IMR-90 (cell line): ENCODE results near the gene ABI3. TPM values are rescaled to one million over a fixed set of nuclear protein-coding genes. Genes with fewer than 3 reads are reported as not detected.

Experiments used
- ATAC-seq: fragments of 200-7000 bp; cut with Tn5 transposase; 2 replicates; pipeline ENCODE4 v1.9.1; 2020; ENCODE audit warnings: low read depth, mild to moderate bottlenecking, moderate library complexity
- BruUV-seq: library from RNA; stranded (reverse); fragments of 400-500 nt; replicated peaks from 2 replicates; lab custom pipeline; 2021; lab: Mats Ljungman, UMichigan
- CTCF ChIA-PET: fragments of 300-600 bp; formaldehyde crosslinking; extraction: SDS; loops from one replicate; lab custom pipeline; 2021; ENCODE audit warnings: antibody characterized with exemption; lab: Yijun Ruan, JAX
- POLR2A ChIA-PET: fragments of 300-600 bp; sonication (Branson Sonifier 250); formaldehyde crosslinking; loops from one replicate; lab custom pipeline; 2022; ENCODE audit warnings: antibody characterized with exemption; ENCODE audit not compliant: unreplicated experiment; lab: Charles Lee
- DNase-seq: peaks from one replicate; pipeline ENCODE4 v3.0.0; 2013
- H2AFZ ChIP-seq: replicated peaks from 2 replicates; pipeline ENCODE3; 2013; ENCODE audit warnings: low read length, mild to moderate bottlenecking; ENCODE audit not compliant: poor library complexity
- H2AK5ac ChIP-seq: 2 replicates; pipeline ENCODE4 v1.6.1; 2013; ENCODE audit warnings: low read depth, low read length, inconsistent platforms
- H2AK9ac ChIP-seq: replicated peaks from 2 replicates; pipeline ENCODE3; 2013; ENCODE audit warnings: mild to moderate bottlenecking, low read depth, low read length, moderate library complexity; ENCODE audit not compliant: poor library complexity
- H2BK120ac ChIP-seq: 2 replicates; pipeline ENCODE4 v1.6.1; 2013; ENCODE audit warnings: low read depth, low read length, inconsistent platforms
- H2BK15ac ChIP-seq: 3 replicates; pipeline ENCODE4 v1.6.1; 2013; ENCODE audit warnings: low read depth, low read length, inconsistent platforms
- H2BK20ac ChIP-seq: 2 replicates; pipeline ENCODE4 v1.6.1; 2013; ENCODE audit warnings: low read depth, mild to moderate bottlenecking, inconsistent platforms, low read length, moderate library complexity
- H2BK5ac ChIP-seq: 2 replicates; pipeline ENCODE4 v1.6.1; 2013; ENCODE audit warnings: mild to moderate bottlenecking, low read depth, low read length, inconsistent platforms; ENCODE audit not compliant: poor library complexity, severe bottlenecking
- H3K14ac ChIP-seq: replicated peaks from 2 replicates; pipeline ENCODE4 v1.6.1; 2013; ENCODE audit warnings: low read depth, low read length, inconsistent platforms
- H3K18ac ChIP-seq: 2 replicates; pipeline ENCODE4 v1.6.1; 2013; ENCODE audit warnings: low read depth, low read length, control low read depth
- H3K23ac ChIP-seq: 2 replicates; pipeline ENCODE4 v1.6.1; 2013; ENCODE audit warnings: low read depth, low read length, inconsistent platforms
- H3K27ac ChIP-seq: 2 replicates; pipeline ENCODE4 v1.5.1; 2013; ENCODE audit warnings: mild to moderate bottlenecking, control low read depth, low read length; ENCODE audit not compliant: insufficient read depth
- H3K27me3 ChIP-seq: 2 replicates; pipeline ENCODE4 v1.6.1; 2013; ENCODE audit warnings: low read length; ENCODE audit not compliant: control insufficient read depth, insufficient read depth
- H3K36me3 ChIP-seq: 2 replicates; pipeline ENCODE4 v1.6.1; 2013; ENCODE audit warnings: low read length, mixed read lengths; ENCODE audit not compliant: control insufficient read depth, insufficient read depth
- H3K4ac ChIP-seq: 2 replicates; pipeline ENCODE4 v1.6.1; 2013; ENCODE audit warnings: low read depth, low read length, inconsistent platforms
- H3K4me1 ChIP-seq: 2 replicates; pipeline ENCODE4 v1.6.1; 2013; ENCODE audit warnings: low read length, mixed read lengths; ENCODE audit not compliant: control insufficient read depth, insufficient read depth
- H3K4me2 ChIP-seq: 2 replicates; pipeline ENCODE4 v1.6.1; 2013; ENCODE audit warnings: low read depth, mild to moderate bottlenecking, control low read depth, low read length, moderate library complexity
- H3K4me3 ChIP-seq: 2 replicates; pipeline ENCODE4 v1.5.1; 2013; ENCODE audit warnings: low read depth, mild to moderate bottlenecking, control low read depth, low read length, moderate library complexity; ENCODE audit not compliant: insufficient read depth
- H3K56ac ChIP-seq: 2 replicates; pipeline ENCODE4 v1.6.1; 2013; ENCODE audit warnings: low read length, inconsistent platforms; ENCODE audit not compliant: insufficient read depth; ENCODE audit errors: extremely low read depth
- H3K79me1 ChIP-seq, 2 experiments: 2 replicates each; pipeline ENCODE4 v1.6.1; 2013; ENCODE audit warnings: low read length in 2 of 2, inconsistent platforms in 1 of 2, low read depth in 1 of 2
- H3K9ac ChIP-seq: 2 replicates; pipeline ENCODE4 v1.6.1; 2013; ENCODE audit warnings: low read depth, low read length, control low read depth
- H3K9me1 ChIP-seq: 2 replicates; pipeline ENCODE4 v1.6.1; 2013; ENCODE audit warnings: low read length, inconsistent platforms; ENCODE audit not compliant: insufficient read depth
- H3K9me3 ChIP-seq: 2 replicates; pipeline ENCODE4 v1.6.1; 2013; ENCODE audit warnings: low read length; ENCODE audit not compliant: control insufficient read depth, insufficient read depth
- H4K20me1 ChIP-seq: 2 replicates; pipeline ENCODE4 v1.6.1; 2013; ENCODE audit warnings: low read length, inconsistent platforms; ENCODE audit not compliant: insufficient read depth
- H4K5ac ChIP-seq: 2 replicates; pipeline ENCODE4 v1.6.1; 2013; ENCODE audit warnings: mild to moderate bottlenecking, low read depth, low read length, control low read depth
- H4K8ac ChIP-seq, 2 experiments: 2 replicates each; pipeline ENCODE4 v1.6.1; 2013; ENCODE audit warnings: low read depth in 2 of 2, low read length in 2 of 2, control low read depth in 1 of 2, inconsistent platforms in 1 of 2
- H4K91ac ChIP-seq: 2 replicates; pipeline ENCODE4 v1.6.1; 2013; ENCODE audit warnings: low read depth, low read length, inconsistent platforms; ENCODE audit not compliant: insufficient read depth
- CEBPB ChIP-seq: IDR thresholded peaks from 2 replicates; pipeline ENCODE4 v1.6.1; 2012; ENCODE audit warnings: low read depth, low read length, improper control_type of control experiment
- CHD1 ChIP-seq: IDR thresholded peaks from 2 replicates; pipeline ENCODE4 v1.6.1; 2012; ENCODE audit warnings: low read depth, low read length, improper control_type of control experiment
- FOS ChIP-seq: fragments of 150-350 bp; IDR thresholded peaks from 2 replicates; pipeline ENCODE4 v1.6.1; 2016; ENCODE audit warnings: low read depth, low read length
- MAFK ChIP-seq: IDR thresholded peaks from 2 replicates; pipeline ENCODE4 v1.6.1; 2012; ENCODE audit warnings: low read depth, low read length, improper control_type of control experiment
- MAZ ChIP-seq: IDR thresholded peaks from 2 replicates; pipeline ENCODE4 v1.6.1; 2012; ENCODE audit warnings: low read depth, mild to moderate bottlenecking, low read length, improper control_type of control experiment, moderate library complexity, borderline replicate concordance
- MXI1 ChIP-seq: IDR thresholded peaks from 2 replicates; pipeline ENCODE4 v1.6.1; 2012; ENCODE audit warnings: low read depth, mild to moderate bottlenecking, low read length, moderate library complexity, borderline replicate concordance
- NFE2L2 ChIP-seq: fragments of 150-350 bp; IDR thresholded peaks from 2 replicates; pipeline ENCODE4 v1.6.1; 2016; ENCODE audit warnings: low read depth, mild to moderate bottlenecking, low read length
- RCOR1 ChIP-seq: IDR thresholded peaks from 2 replicates; pipeline ENCODE4 v1.6.1; 2012; ENCODE audit warnings: mild to moderate bottlenecking, low read length, improper control_type of control experiment; ENCODE audit not compliant: insufficient replicate concordance
- RFX5 ChIP-seq: IDR thresholded peaks from 2 replicates; pipeline ENCODE4 v1.8.0; 2012; ENCODE audit warnings: low read depth, mild to moderate bottlenecking, low read length, moderate library complexity
- WGBS, 2 experiments: methylation state at CpG; one replicate each; pipeline versions ENCODE4 v1.1.5 to v1.1.7; 2013; ENCODE audit warnings: missing lambda C conversion rate in 2 of 2; ENCODE audit not compliant: insufficient read length in 1 of 2; ENCODE audit errors: extremely low coverage in 2 of 2; 5-methylcytosine and 5-hydroxymethylcytosine counted together
- dilution Hi-C: fragments of 300-500 bp; cut with HindIII; formaldehyde crosslinking; loops from one replicate; pipeline ENCODE4 v1.14.3; 2018; ENCODE audit warnings: low sequenced_read_pairs; ENCODE audit not compliant: unreplicated experiment
- in situ Hi-C: fragments of 300-500 bp; cut with MboI; formaldehyde crosslinking; loops from 3 replicates; pipeline ENCODE4 v1.14.3; 2019; ENCODE audit warnings: low sequenced_read_pairs, inconsistent platforms, mixed read lengths
- intact Hi-C: fragments of 100-400 bp; cut with micrococcal nuclease; formaldehyde crosslinking; loops from 2 replicates; pipeline ENCODE4 v1.10.0; 2022
- polyA plus RNA-seq, 3 experiments: library from polyadenylated mRNA; depleted of rRNA; stranded (reverse); fragments of >200 nt; gene quantifications; 2 replicates each; pipeline ENCODE4 v1.2.3, GENCODE V29; 2012; ENCODE audit warnings: low replicate concordance in 1 of 3
- total RNA-seq: library from RNA; depleted of rRNA; stranded (reverse); fragments of >200 nt; gene quantifications from 2 replicates; pipeline ENCODE4 v1.2.3, GENCODE V29; 2012
- TF ChIP-seq, protein P1 (sequence below): conservative IDR thresholded peaks from 2 replicates; pipeline ENCODE4 v1.5.1; 2012; ENCODE audit warnings: mild to moderate bottlenecking, low read depth, low read length, improper control_type of control experiment
- TF ChIP-seq, protein P2 (sequence below): fragments of 150-350 bp; IDR thresholded peaks from 2 replicates; pipeline ENCODE4 v1.6.1; 2016; ENCODE audit warnings: low read depth, mild to moderate bottlenecking, low read length, moderate library complexity, borderline replicate concordance
- TF ChIP-seq, protein P3 (sequence below): fragments of 150-350 bp; IDR thresholded peaks from 2 replicates; pipeline ENCODE4 v1.6.1; 2017; ENCODE audit warnings: mild to moderate bottlenecking, antibody characterized with exemption, low read length, low read depth

The ABI3 gene
- total and polyA plus RNA-seq, 2 of the 4 experiments (the other 2 are of a cell fraction), result 1.1 to 1.2 TPM

- DNase-seq, result no peak
- intact Hi-C loops (no loop called here), dilution Hi-C loops (no loop called here), in situ Hi-C loops (no loop called here)
- peaks cover 22% of the 10 kb centered on the region for H3K27me3 ChIP-seq
- no peak overlapping the region for H2AFZ ChIP-seq
- no peaks in the 10 kb centered on the region for H3K9me3 ChIP-seq
- H3K18ac ChIP-seq, result no peak overlapping the region
- no peak overlapping the region for H4K91ac ChIP-seq
- no peaks in the 10 kb centered on the region for H4K20me1 ChIP-seq
- no peak overlapping the region for H2BK20ac ChIP-seq
- H3K4ac ChIP-seq, result no peak overlapping the region
- no peak overlapping the region for H3K23ac ChIP-seq
- no peak for ATAC-seq
- no peak overlapping the region for H4K8ac ChIP-seq
- POLR2A ChIA-PET, result no interaction called here
- no peak overlapping the region for H2BK5ac ChIP-seq
- H2AK9ac ChIP-seq, result no peak overlapping the region
- H3K79me1 ChIP-seq, result no peaks in the 10 kb centered on the region
- CTCF ChIA-PET, result no interaction called here
- H3K14ac ChIP-seq, result no peak overlapping the region
- H3K36me3 ChIP-seq, result no peaks in the 10 kb centered on the region
- no peak overlapping the region for H3K4me2 ChIP-seq
- no peak overlapping the region for H3K27ac ChIP-seq
- H4K5ac ChIP-seq, result no peak overlapping the region
- H2AK5ac ChIP-seq, result no peak overlapping the region
- H3K4me3 ChIP-seq, result no peak overlapping the region
- TF ChIP-seq, protein P1, sequence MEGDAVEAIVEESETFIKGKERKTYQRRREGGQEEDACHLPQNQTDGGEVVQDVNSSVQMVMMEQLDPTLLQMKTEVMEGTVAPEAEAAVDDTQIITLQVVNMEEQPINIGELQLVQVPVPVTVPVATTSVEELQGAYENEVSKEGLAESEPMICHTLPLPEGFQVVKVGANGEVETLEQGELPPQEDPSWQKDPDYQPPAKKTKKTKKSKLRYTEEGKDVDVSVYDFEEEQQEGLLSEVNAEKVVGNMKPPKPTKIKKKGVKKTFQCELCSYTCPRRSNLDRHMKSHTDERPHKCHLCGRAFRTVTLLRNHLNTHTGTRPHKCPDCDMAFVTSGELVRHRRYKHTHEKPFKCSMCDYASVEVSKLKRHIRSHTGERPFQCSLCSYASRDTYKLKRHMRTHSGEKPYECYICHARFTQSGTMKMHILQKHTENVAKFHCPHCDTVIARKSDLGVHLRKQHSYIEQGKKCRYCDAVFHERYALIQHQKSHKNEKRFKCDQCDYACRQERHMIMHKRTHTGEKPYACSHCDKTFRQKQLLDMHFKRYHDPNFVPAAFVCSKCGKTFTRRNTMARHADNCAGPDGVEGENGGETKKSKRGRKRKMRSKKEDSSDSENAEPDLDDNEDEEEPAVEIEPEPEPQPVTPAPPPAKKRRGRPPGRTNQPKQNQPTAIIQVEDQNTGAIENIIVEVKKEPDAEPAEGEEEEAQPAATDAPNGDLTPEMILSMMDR, result no peak
- TF ChIP-seq, protein P2, sequence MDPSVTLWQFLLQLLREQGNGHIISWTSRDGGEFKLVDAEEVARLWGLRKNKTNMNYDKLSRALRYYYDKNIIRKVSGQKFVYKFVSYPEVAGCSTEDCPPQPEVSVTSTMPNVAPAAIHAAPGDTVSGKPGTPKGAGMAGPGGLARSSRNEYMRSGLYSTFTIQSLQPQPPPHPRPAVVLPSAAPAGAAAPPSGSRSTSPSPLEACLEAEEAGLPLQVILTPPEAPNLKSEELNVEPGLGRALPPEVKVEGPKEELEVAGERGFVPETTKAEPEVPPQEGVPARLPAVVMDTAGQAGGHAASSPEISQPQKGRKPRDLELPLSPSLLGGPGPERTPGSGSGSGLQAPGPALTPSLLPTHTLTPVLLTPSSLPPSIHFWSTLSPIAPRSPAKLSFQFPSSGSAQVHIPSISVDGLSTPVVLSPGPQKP, result no peak
- TF ChIP-seq MXI1 (no peak), FOS (no peak), CHD1 (no peak), CEBPB (no peak), NFE2L2 (no peak), MAZ (no peak), MAFK (no peak), RFX5 (no peak), RCOR1 (no peak)
- TF ChIP-seq, protein P3, sequence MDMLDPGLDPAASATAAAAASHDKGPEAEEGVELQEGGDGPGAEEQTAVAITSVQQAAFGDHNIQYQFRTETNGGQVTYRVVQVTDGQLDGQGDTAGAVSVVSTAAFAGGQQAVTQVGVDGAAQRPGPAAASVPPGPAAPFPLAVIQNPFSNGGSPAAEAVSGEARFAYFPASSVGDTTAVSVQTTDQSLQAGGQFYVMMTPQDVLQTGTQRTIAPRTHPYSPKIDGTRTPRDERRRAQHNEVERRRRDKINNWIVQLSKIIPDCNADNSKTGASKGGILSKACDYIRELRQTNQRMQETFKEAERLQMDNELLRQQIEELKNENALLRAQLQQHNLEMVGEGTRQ, result no peak
- H2BK15ac ChIP-seq, result no peak overlapping the region
- no peak overlapping the region for H2BK120ac ChIP-seq
- no peaks in the 10 kb centered on the region for H3K9me1 ChIP-seq
- H3K9ac ChIP-seq, result no peak overlapping the region
- no TSS peak for BruUV-seq
- no peak overlapping the region for H3K56ac ChIP-seq
- no peaks in the 10 kb centered on the region for H3K4me1 ChIP-seq
- 55% methylated on average over 3 of the region's 9 CpGs; no CpG with 5 or more reads in 1 of the 2 experiments for WGBS, 2 experiments
Observed at GRCh38 chr17:49241692-49242397, 31.3 kb downstream of the ABI3 start.
